Activated effector memory CD4-positive, alpha-beta T cell treated with Interleukin-2 at 50 U/mL for 16 hours (primary cell): Measurements from ENCODE around the gene ABR.

Experiments
- DNase-seq: peaks from one replicate; pipeline ENCODE4 v3.0.0-alpha.2; 2020

The ABR gene

DNA sequence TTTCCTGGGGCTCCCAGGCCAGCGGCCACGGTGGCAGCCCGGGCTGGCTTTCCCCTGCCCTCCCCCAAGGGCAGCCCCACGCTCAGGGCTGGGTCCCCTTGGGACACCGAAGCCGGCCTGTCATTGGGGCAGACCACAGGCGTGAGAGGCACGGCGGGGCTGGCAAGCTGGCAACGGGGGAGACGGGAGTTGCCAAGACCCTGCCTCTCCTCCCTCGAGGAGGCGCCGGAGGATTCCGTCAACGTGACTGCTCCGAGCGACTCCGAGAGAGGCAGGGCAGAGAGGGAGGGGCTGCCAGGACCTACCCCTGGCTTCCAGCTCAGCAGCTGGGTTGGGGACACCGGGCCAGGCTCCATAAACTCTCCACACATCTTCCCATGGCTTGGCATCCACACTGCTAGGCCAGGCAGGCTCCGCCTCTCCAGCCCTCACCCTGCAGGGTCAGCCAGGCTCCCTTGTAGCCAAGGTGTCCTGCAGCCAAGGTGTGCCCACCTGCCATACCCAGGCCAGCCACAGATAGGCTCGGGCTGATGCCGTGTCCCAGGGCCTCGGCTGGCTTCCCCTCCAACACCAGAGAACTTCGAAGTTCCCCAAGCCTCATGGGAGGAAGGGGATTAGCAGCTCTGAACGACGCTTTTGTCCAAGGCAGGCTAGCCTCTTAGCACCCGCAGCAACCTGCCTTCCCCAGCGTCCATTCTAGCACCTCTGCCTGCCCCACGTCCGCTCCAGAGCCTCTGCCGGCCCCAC is 157.3 kb downstream of the ABR start:
- DNase-seq: no peak

DNA sequence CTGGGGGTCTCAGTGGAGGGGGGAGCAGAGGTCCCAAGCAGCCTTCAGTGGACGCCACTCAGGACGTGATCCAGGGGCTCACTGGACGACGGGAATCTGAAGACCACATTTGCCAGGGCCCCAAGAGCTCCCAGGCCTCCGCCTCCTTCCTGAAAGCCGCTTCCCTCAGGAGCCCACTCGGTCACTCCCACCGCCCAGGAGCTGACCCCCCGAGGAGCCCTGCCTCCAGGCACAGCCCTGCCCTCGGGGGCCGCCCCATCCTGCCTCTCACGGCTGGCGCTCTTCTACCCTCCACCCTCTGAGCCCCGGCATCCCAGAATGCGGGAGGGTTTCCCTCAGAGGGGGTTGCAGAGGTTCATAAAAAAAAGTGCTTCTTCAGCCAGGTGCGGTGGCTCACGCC is 158.6 kb downstream of the ABR start:
- no peak for DNase-seq

- DNase-seq: no peak
Measured at GRCh38 chr17:1019451-1019850, 160.3 kb downstream of the ABR start.

- DNase-seq: no peak
Measured at GRCh38 chr17:1018547-1018946, 161.2 kb downstream of the ABR start.

DNA sequence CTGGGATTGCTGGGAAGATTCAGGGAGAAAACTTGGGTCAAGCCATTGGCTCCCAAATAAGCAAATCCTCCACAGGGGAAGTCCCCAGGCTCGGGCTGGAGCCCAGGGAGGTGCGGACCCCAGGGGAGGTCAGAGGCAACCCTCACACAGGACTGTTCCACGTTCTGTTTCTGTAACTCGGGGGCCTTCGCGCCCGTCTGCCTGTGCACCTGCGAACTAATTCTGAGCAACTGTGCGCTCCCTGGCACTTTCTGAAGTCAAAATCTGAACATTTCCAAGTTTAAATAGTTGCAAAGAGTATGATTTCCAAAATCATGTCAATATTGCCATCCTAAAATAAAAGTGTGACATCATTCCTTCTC is 166.1 kb downstream of the ABR start:
- no peak for DNase-seq

GRCh38 chr17:1012823-1013728 is 166.7 kb downstream of the ABR start:
- DNase-seq: no peak

- DNase-seq: no peak
Measured at GRCh38 chr17:1011760-1012735, 167.7 kb downstream of the ABR start.

DNA sequence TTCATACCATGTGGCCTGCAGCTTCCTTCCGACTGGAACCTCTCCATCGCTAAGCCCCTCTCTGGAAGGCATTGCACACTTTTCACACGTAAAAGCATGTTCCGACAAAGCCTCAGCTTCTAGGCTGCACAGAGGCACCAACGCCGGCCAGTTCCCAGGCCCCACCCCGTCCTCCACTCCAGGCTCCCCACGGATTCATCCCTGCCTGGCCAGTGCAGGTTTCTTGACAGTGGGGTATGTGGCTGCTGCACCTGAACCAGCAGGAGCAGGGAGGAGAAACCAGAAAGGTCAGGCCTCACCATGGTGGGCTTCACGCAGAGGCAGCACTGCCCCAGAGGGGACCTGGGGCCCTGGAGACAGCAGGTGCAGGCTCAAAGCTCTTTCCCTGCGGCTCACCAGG is 168.6 kb downstream of the ABR start:
- no peak for DNase-seq

- DNase-seq: no peak
Measured at GRCh38 chr17:1010586-1010985, 169.2 kb downstream of the ABR start.

GRCh38 chr17:1010086-1010450 is 169.7 kb downstream of the ABR start:
- no peak for DNase-seq

- DNase-seq: no peak
Measured at GRCh38 chr17:1009229-1010085, 170.3 kb downstream of the ABR start.

- no peak for DNase-seq
Measured at GRCh38 chr17:1008008-1008761, 171.6 kb downstream of the ABR start.

- DNase-seq: no peak
Measured at GRCh38 chr17:1007310-1008007, 172.3 kb downstream of the ABR start.

DNA sequence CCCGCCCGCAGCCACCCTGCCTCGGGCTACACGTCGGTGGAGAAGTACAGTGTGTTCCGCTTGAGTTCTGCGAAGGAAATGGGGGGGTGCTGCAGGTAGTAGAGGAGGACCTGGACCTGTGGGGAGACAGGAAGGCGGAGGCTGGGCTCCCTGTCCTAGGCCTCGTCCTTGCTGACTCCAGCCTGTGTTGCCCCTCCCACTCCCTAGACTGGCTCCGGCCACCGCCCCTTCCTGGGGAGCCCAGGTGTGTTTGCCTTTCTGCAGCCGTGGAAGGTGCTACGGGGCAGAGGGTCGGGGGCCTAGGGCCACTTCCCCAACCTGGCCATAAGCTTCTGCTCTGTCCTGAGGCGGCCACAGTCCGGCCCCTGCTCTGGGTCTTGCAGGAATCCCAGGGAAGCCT is 173.7 kb downstream of the ABR start:
- DNase-seq: no peak

DNA sequence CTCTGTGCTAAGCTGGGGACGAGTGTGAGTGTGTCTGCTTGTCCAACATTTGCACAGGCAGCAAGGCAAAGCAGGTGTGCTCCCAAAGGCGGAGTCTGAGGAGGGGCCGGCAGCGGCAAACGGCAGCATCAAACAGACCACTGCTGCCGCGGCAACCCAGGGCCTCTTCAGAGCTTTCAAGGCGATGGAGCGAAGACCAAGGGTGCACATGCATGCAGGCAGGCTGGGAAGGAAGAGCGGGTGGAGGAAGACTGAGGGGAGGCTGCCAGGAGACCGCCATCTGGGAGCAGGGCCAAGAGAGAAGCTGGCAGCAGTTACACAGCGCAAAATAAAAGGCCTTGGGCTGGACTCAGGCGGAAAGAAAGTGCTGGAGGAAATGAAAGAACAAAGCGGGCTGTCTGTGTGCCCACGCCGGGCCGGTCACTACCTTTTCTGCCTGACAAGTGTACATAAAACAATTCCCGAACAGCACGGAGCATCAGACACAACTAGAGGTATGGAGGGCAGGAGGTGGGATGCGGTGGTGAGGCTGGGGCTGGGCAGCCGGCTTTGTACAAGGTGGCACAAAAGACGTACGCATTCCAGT is 174.3 kb downstream of the ABR start:
- no peak for DNase-seq

- no peak for DNase-seq
Measured at GRCh38 chr17:1004769-1005295, 174.9 kb downstream of the ABR start.

GRCh38 chr17:1003972-1004768 is 175.6 kb downstream of the ABR start:
- no peak for DNase-seq

GRCh38 chr17:1003633-1003971 is 176.2 kb downstream of the ABR start:
- no peak for DNase-seq
